GM19452 (cell line): Measurements from ENCODE around the gene MYL5.
"Not testable (repeated sequence)": the region's sequence is repeated elsewhere in the genome, so short reads cannot be mapped to it uniquely, and the experiment has no call there.

Experiments
- ATAC-seq: cut with Tn5 transposase; IDR thresholded peaks from one replicate; pipeline ENCODE4 v1.9.1; 2021; ENCODE audit not compliant: unreplicated experiment

MYL5 gene

GRCh38 chr4:683982-684622 is 9.8 kb downstream of the MYL5 start:
- no peak for ATAC-seq

- no peak for ATAC-seq
Observed at GRCh38 chr4:684623-685327, 10.4 kb downstream of the MYL5 start.

GRCh38 chr4:685679-686412 is 11.5 kb downstream of the MYL5 start:
- no peak for ATAC-seq

- ATAC-seq, result no peak
Observed at GRCh38 chr4:686413-687040, 12.2 kb downstream of the MYL5 start.

GRCh38 chr4:687048-687970 is 13.0 kb downstream of the MYL5 start:
- ATAC-seq, result no peak

- no peak for ATAC-seq
Observed at GRCh38 chr4:687971-688853, 13.9 kb downstream of the MYL5 start.

GRCh38 chr4:688854-689681 is 14.7 kb downstream of the MYL5 start, which contains the start of gene SLC49A3:
Gene SLC49A3 (minus strand): TSS chr4:689151. CDS start chr4:689127, 24 bp downstream.
- no peak for ATAC-seq

- no peak for ATAC-seq
Observed at GRCh38 chr4:689723-690122, 15.4 kb downstream of the MYL5 start.

- ATAC-seq, result no peak
Observed at GRCh38 chr4:692771-693554, 18.6 kb downstream of the MYL5 start.

GRCh38 chr4:694341-694940 is 20.1 kb downstream of the MYL5 start:
- ATAC-seq, result not testable (repeated sequence)

- ATAC-seq, result no peak
Observed at GRCh38 chr4:699816-700580, 25.7 kb downstream of the MYL5 start.

GRCh38 chr4:700587-701264 is 26.4 kb downstream of the MYL5 start:
- ATAC-seq, result no peak

- no peak for ATAC-seq
Observed at GRCh38 chr4:702618-703048, 28.3 kb downstream of the MYL5 start.

- no peak for ATAC-seq
Observed at GRCh38 chr4:703336-704197, 29.2 kb downstream of the MYL5 start.
